Measurements from ENCODE around the gene INPP5A.

Gene INPP5A

GRCh38 chr10:132652936-132653590, 115.5 kb downstream of the INPP5A start:
- in situ Hi-C loops (cut with MboI; ENCODE audit: low sequenced_read_pairs), result no loop called here

GRCh38 chr10:132653721-132654120, 116.1 kb downstream of the INPP5A start:
- in situ Hi-C loops (cut with MboI; ENCODE audit: low sequenced_read_pairs), result no loop called here

GRCh38 chr10:132654121-132654571, 116.6 kb downstream of the INPP5A start:
- in situ Hi-C loops (cut with MboI; ENCODE audit: low sequenced_read_pairs), result no loop called here

GRCh38 chr10:132654708-132655661, 117.4 kb downstream of the INPP5A start:
- in situ Hi-C loops (cut with MboI; ENCODE audit: low sequenced_read_pairs), result no loop called here

DNA sequence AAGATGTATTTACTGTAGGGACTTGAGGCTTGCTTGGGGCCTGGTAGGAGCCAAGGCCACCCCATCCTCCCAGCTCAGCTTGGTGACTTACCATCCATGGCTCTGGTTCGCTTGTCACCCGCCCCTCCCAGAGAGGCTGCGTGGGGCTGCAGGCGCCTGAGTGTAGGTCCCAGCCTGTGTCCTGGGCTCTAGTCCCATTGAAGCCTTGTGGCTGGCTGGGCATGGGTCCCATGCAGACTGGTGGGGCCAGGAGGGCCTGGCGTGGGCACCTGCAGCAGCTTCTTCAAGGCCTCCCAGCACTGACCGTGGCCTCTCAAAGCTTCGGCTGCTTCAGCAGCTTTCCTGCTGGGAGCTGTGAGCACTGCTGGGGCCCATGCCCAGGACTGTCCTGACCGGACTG, 118.1 kb downstream of the INPP5A start:
- in situ Hi-C loops (cut with MboI; ENCODE audit: low sequenced_read_pairs), result no loop called here

- in situ Hi-C loops (cut with MboI; ENCODE audit: low sequenced_read_pairs), result no loop called here
Measured at GRCh38 chr10:132656283-132657126, 118.9 kb downstream of the INPP5A start.

GRCh38 chr10:132657127-132657706, 119.6 kb downstream of the INPP5A start:
- in situ Hi-C loops (cut with MboI; ENCODE audit: low sequenced_read_pairs), result no loop called here

GRCh38 chr10:132657748-132658147, 120.2 kb downstream of the INPP5A start:
- in situ Hi-C loops (cut with MboI; ENCODE audit: low sequenced_read_pairs), result no loop called here

- in situ Hi-C loops (cut with MboI; ENCODE audit: low sequenced_read_pairs), result no loop called here
Measured at GRCh38 chr10:132658546-132659205, 121.1 kb downstream of the INPP5A start.

GRCh38 chr10:132659206-132660091, 121.9 kb downstream of the INPP5A start:
- in situ Hi-C loops (cut with MboI; ENCODE audit: low sequenced_read_pairs), result no loop called here

GRCh38 chr10:132660385-132660784, 122.8 kb downstream of the INPP5A start:
- in situ Hi-C loops (cut with MboI; ENCODE audit: low sequenced_read_pairs), result no loop called here

DNA sequence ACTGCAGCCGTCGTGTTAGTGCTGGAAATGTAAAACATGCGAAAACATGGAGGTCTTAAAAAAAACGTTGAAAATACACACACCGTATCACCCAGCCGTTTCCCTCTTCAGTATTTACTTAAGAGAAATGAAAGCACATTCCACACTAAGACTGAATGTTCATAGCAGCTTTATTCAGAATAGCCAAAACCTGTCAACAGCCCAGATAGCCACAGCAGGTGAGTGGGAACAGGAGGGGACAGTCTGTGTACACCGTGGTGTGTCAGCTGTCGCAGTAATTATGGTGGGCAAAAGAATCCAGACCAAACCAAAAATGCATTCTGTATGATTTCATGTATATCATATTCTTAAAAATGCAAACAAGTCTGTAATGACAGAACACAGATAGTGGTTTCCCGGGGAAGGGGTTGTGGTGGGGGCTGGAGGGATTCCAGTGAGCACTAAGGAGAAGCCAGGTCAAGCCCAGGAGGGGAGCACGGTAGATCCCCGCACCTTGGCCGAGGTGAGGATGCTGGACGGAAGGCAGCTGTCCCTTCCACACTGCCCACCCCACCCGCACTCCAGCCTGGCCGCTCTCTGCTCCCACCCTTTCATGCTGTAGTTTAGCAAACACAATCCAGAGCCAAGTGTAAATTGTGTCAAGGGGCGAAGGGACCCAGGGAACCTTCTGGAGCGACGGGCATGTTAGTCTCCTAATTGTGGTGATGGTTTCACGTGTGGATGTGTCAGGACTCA, 124.8 kb downstream of the INPP5A start:
- in situ Hi-C loops (cut with MboI; ENCODE audit: low sequenced_read_pairs), result no loop called here

- in situ Hi-C loops (cut with MboI; ENCODE audit: low sequenced_read_pairs), result no loop called here
Measured at GRCh38 chr10:132663666-132664365, 126.2 kb downstream of the INPP5A start.

GRCh38 chr10:132664407-132664806, 126.8 kb downstream of the INPP5A start:
- in situ Hi-C loops (cut with MboI; ENCODE audit: low sequenced_read_pairs), result no loop called here

DNA sequence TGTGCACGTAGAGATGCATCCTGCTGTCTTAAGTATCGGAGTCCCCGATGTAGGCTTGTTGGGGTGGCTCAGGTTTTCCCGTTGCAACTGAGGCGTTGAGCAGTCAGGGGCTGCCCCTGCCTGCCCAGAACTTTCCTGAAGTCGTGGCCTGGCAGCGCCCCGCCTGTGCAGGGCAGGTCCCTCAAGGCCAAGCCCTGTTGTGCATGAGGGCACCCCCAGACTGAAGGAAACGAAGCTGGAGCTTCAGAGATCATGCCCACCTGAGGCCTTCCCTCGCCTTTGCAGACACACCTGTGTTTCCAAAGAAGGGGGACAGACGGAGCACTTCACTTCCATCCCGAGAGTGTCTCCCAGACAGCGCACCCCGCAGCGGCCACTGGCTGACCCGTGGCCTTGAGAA, 127.3 kb downstream of the INPP5A start:
- in situ Hi-C loops (cut with MboI; ENCODE audit: low sequenced_read_pairs), result no loop called here

- in situ Hi-C loops (cut with MboI; ENCODE audit: low sequenced_read_pairs), result no loop called here
Measured at GRCh38 chr10:132665946-132666704, 128.5 kb downstream of the INPP5A start.

DNA sequence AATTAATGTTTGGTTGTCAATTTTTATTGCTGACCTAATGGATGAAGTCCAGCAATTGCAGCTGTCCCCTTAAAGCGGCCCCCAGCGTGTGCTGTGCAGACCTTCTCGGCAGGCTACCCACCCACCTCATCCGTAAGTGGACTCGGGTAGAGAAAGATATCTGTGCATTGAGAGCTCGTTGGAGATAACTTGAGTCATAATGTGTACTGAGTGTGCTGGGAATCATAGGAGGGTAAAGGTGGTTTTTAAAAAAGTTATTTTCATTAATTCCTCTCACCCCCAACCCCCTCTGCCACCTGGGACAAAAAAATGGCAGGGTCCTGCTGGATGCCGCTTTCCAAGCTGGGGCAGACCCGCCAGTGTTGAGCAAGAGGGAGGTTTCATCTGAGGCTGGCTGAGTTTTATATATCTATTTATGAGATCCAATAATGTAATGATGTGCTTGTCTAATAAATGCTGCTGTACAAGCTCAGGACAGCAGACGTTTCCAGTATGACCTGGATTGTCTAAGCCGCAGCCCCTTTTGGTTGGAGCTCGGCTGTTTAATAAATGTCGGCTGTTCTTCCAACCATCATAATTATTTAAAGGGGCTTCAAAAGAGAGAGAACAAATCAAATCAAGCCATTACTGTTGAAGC, 129.2 kb downstream of the INPP5A start:
- in situ Hi-C loops (cut with MboI; ENCODE audit: low sequenced_read_pairs), result no loop called here
